Calu3 (cell line): ENCODE data around the gene CHRNE. TPM values are rescaled to one million over a fixed set of nuclear protein-coding genes. Genes with fewer than 3 reads are reported as not detected.

Experiments used
- BruUV-seq: library from RNA; stranded (reverse); fragments of 400-500 nt; replicated peaks from 2 replicates; lab custom pipeline; 2021; lab: Mats Ljungman, UMichigan
- CTCF ChIA-PET: fragments of 300-600 bp; sonication (Branson Sonifier 250); formaldehyde crosslinking; loops from one replicate; lab custom pipeline; 2022; ENCODE audit warnings: antibody characterized with exemption; lab: Charles Lee
- DNase-seq: peaks from one replicate; pipeline ENCODE4 v3.0.0; 2022
- H3K27ac Mint-ChIP-seq: one replicate; pipeline ENCODE4 v1.8.0; 2022; ENCODE audit warnings: mixed read lengths; ENCODE audit not compliant: unreplicated experiment
- H3K27me3 Mint-ChIP-seq: one replicate; pipeline ENCODE4 v1.8.0; 2022; ENCODE audit warnings: mixed read lengths; ENCODE audit not compliant: unreplicated experiment
- H3K36me3 Mint-ChIP-seq: one replicate; pipeline ENCODE4 v1.8.0; 2022; ENCODE audit warnings: mild to moderate bottlenecking, moderate library complexity, mixed read lengths; ENCODE audit not compliant: insufficient read depth, unreplicated experiment
- H3K4me1 Mint-ChIP-seq: one replicate; pipeline ENCODE4 v1.8.0; 2022; ENCODE audit warnings: mild to moderate bottlenecking, low read depth, mixed read lengths; ENCODE audit not compliant: unreplicated experiment
- H3K4me3 Mint-ChIP-seq: one replicate; pipeline ENCODE4 v1.8.0; 2022; ENCODE audit warnings: mild to moderate bottlenecking, low read depth, moderate library complexity, mixed read lengths; ENCODE audit not compliant: unreplicated experiment
- H3K9me3 Mint-ChIP-seq: one replicate; pipeline ENCODE4 v1.8.0; 2022; ENCODE audit warnings: low read depth, mixed read lengths; ENCODE audit not compliant: unreplicated experiment
- CTCF ChIP-seq: fragments of 200-600 bp; IDR thresholded peaks from one replicate; pipeline ENCODE4 v1.8.0; 2022; ENCODE audit warnings: antibody characterized with exemption; ENCODE audit not compliant: unreplicated experiment
- intact Hi-C: fragments of 100-400 bp; cut with micrococcal nuclease; formaldehyde crosslinking; loops from one replicate; pipeline ENCODE4 v1.10.0; 2022; ENCODE audit not compliant: unreplicated experiment
- total RNA-seq: library from RNA; stranded (reverse); gene quantifications from 2 replicates; pipeline ENCODE4 v1.2.3, GENCODE V29; 2022

The CHRNE gene
- total RNA-seq, 1 experiment from 2014 or later, result 0.19 TPM

GRCh38 chr17:4852567-4853207 lies 50.2 kb downstream of the CHRNE start:
- Mint-ChIP-seq H3K4me1 (peaks cover 65% of the 10 kb centered on the region), H3K4me3 (no peak overlapping the region), H3K27ac (peak overlapping the region; percentile 62), H3K9me3 (no peaks in the 10 kb centered on the region), H3K27me3 (no peaks in the 10 kb centered on the region), H3K36me3 (peaks cover 16% of the 10 kb centered on the region)
- no TSS peak for BruUV-seq
- no peak for TF ChIP-seq CTCF
- CTCF ChIA-PET, result no interaction called here
- peak; percentile 25 for DNase-seq
- intact Hi-C loops, result no loop called here

- peaks cover 56% of the 10 kb centered on the region for H3K4me1 Mint-ChIP-seq
- DNase-seq, result no peak
- H3K36me3 Mint-ChIP-seq, result peaks cover 16% of the 10 kb centered on the region
- CTCF ChIA-PET, result no interaction called here
- intact Hi-C loops, result no loop called here
- no peaks in the 10 kb centered on the region for H3K9me3 Mint-ChIP-seq
- no peak overlapping the region for H3K4me3 Mint-ChIP-seq
- H3K27ac Mint-ChIP-seq, result peak overlapping the region; percentile 62
- BruUV-seq, result no TSS peak
- H3K27me3 Mint-ChIP-seq, result no peaks in the 10 kb centered on the region
- no peak for TF ChIP-seq CTCF
Measured at GRCh38 chr17:4851084-4851483, 51.8 kb downstream of the CHRNE start.

- H3K9me3 Mint-ChIP-seq, result no peaks in the 10 kb centered on the region
- H3K4me3 Mint-ChIP-seq, result peak overlapping the region; percentile 9
- TF ChIP-seq CTCF, result no peak
- intact Hi-C loops, result no loop called here
- H3K27ac Mint-ChIP-seq, result peak overlapping the region; percentile 62
- no peak for DNase-seq
- no TSS peak for BruUV-seq
- H3K27me3 Mint-ChIP-seq, result no peaks in the 10 kb centered on the region
- peaks cover 18% of the 10 kb centered on the region for H3K36me3 Mint-ChIP-seq
- peaks cover 60% of the 10 kb centered on the region for H3K4me1 Mint-ChIP-seq
- CTCF ChIA-PET, result interaction anchor here (1.4 kb wide), 1 partner anchor 60 kb away, joined by 5 read pairs; no protein-coding TSS in a partner anchor
Measured at GRCh38 chr17:4850246-4850645, 52.7 kb downstream of the CHRNE start.

GRCh38 chr17:4849011-4849536 lies 53.8 kb downstream of the CHRNE start:
- no TSS peak for BruUV-seq
- Mint-ChIP-seq H3K4me1 (peaks cover 60% of the 10 kb centered on the region), H3K36me3 (peaks cover 14% of the 10 kb centered on the region), H3K4me3 (no peak overlapping the region), H3K9me3 (no peaks in the 10 kb centered on the region), H3K27ac (peak overlapping the region; percentile 44), H3K27me3 (no peaks in the 10 kb centered on the region)
- intact Hi-C loops, result no loop called here
- CTCF ChIA-PET, result interaction anchor here (0.6 to 1.8 kb wide), 3 partner anchors 9 to 66 kb away, joined by 3 to 5 read pairs (median 5); no protein-coding TSS in a partner anchor
- no peak for TF ChIP-seq CTCF
- peak; percentile 38 for DNase-seq

Other genes starting within 250 kb of the CHRNE start
- 55.0 and 56.9 TPM in 2 replicates for gene PELP1, start 199.0 kb downstream of the CHRNE start, total RNA-seq
- gene ARRB2, start 192.5 kb downstream of the CHRNE start, total RNA-seq, result 21.1 and 27.6 TPM in 2 replicates
- 10.9 and 13.5 TPM in 2 replicates for gene MED11, start 171.7 kb downstream of the CHRNE start, total RNA-seq
- gene ZMYND15, start 163.3 kb downstream of the CHRNE start, total RNA-seq, result 2.2 and 2.5 TPM in 2 replicates
- gene CXCL16, start 163.2 kb downstream of the CHRNE start, total RNA-seq, result 73.1 and 77.6 TPM in 2 replicates
- gene TM4SF5, start 131.2 kb downstream of the CHRNE start, total RNA-seq, result 0.54 and 0.56 TPM in 2 replicates
- gene VMO1, start 116.7 kb downstream of the CHRNE start, total RNA-seq, result 0.59 TPM in 1 of 2 replicates, not detected in the other
- gene GLTPD2, start 114.1 kb downstream of the CHRNE start, total RNA-seq, result 0.71 and 0.76 TPM in 2 replicates
- 121 and 132 TPM in 2 replicates for gene PSMB6, start 106.9 kb downstream of the CHRNE start, total RNA-seq
- gene PLD2, start 95.9 kb downstream of the CHRNE start, total RNA-seq, result 11.0 and 13.0 TPM in 2 replicates
- 86.8 and 106 TPM in 2 replicates for gene MINK1, start 69.8 kb downstream of the CHRNE start, total RNA-seq
- 2.1 and 3.2 TPM in 2 replicates for gene C17orf107, start 3.6 kb downstream of the CHRNE start, total RNA-seq
- not detected in 2 replicates for gene GP1BA, start 29.2 kb upstream of the CHRNE start, total RNA-seq
- gene SLC25A11, start 36.9 kb upstream of the CHRNE start, total RNA-seq, result 37.7 and 38.4 TPM in 2 replicates
- gene RNF167, start 37.2 kb upstream of the CHRNE start, total RNA-seq, result 65.2 and 77.0 TPM in 2 replicates
- gene PFN1, start 45.4 kb upstream of the CHRNE start, total RNA-seq, result 580 and 605 TPM in 2 replicates
- 12.3 and 12.9 TPM in 2 replicates for gene ENO3, start 48.0 kb upstream of the CHRNE start, total RNA-seq
- gene SPAG7, start 64.7 kb upstream of the CHRNE start, total RNA-seq, result 34.3 and 34.9 TPM in 2 replicates
- gene CAMTA2, start 84.6 kb upstream of the CHRNE start, total RNA-seq, result 21.4 and 32.3 TPM in 2 replicates
- 0.54 TPM in 1 of 2 replicates, not detected in the other for gene INCA1, start 94.4 kb upstream of the CHRNE start, total RNA-seq
- 65.9 and 69.4 TPM in 2 replicates for gene KIF1C, start 94.9 kb upstream of the CHRNE start, total RNA-seq
- gene SLC52A1, start 132.3 kb upstream of the CHRNE start, total RNA-seq, result 0.34 TPM in 1 of 2 replicates, not detected in the other
- gene ZFP3, start 175.4 kb upstream of the CHRNE start, total RNA-seq, result not detected in 2 replicates
- 7.1 and 8.4 TPM in 2 replicates for gene ZNF232, start 208.8 kb upstream of the CHRNE start, total RNA-seq
- not detected in 2 replicates for gene USP6, start 212.9 kb upstream of the CHRNE start, total RNA-seq